HEK293 (cell line): ENCODE data around the gene LDB2.

ENCODE experiments used
- ZBTB48 ChIP-seq: fragments of 450-650 bp; formaldehyde crosslinking; IDR thresholded peaks from 2 replicates; pipeline ENCODE4 v1.5.1; 2016; ENCODE audit warnings: missing biosample characterization, missing genetic modification characterization
- ZNF146 ChIP-seq: fragments of 450-650 bp; formaldehyde crosslinking; IDR thresholded peaks from 2 replicates; pipeline ENCODE4 v1.5.1; 2016; ENCODE audit warnings: missing biosample characterization, missing genetic modification characterization
- ZNF24 ChIP-seq: fragments of 450-650 bp; formaldehyde crosslinking; IDR thresholded peaks from 2 replicates; pipeline ENCODE4 v1.5.1; 2016; ENCODE audit warnings: missing biosample characterization, missing genetic modification characterization
- ZNF280D ChIP-seq: fragments of 450-650 bp; formaldehyde crosslinking; IDR thresholded peaks from 2 replicates; pipeline ENCODE4 v1.5.1; 2016; ENCODE audit warnings: missing biosample characterization, missing genetic modification characterization
- ZNF391 ChIP-seq: fragments of 450-650 bp; formaldehyde crosslinking; IDR thresholded peaks from 2 replicates; pipeline ENCODE4 v1.5.1; 2016; ENCODE audit warnings: low read depth, missing biosample characterization, missing genetic modification characterization, borderline replicate concordance
- ZNF610 ChIP-seq: fragments of 450-650 bp; formaldehyde crosslinking; IDR thresholded peaks from 2 replicates; pipeline ENCODE4 v1.5.1; 2016; ENCODE audit warnings: missing biosample characterization, missing genetic modification characterization, borderline replicate concordance
- ZNF843 ChIP-seq: fragments of 450-650 bp; formaldehyde crosslinking; IDR thresholded peaks from 2 replicates; pipeline ENCODE4 v1.5.1; 2016; ENCODE audit warnings: missing biosample characterization, missing genetic modification characterization
- ZSCAN30 ChIP-seq: fragments of 450-650 bp; IDR thresholded peaks from 2 replicates; pipeline ENCODE4 v1.5.1; 2018; ENCODE audit warnings: missing biosample characterization, mild to moderate bottlenecking, missing genetic modification characterization, moderate library complexity
- TF ChIP-seq, protein P1 (sequence below): fragments of 450-650 bp; formaldehyde crosslinking; IDR thresholded peaks from 2 replicates; pipeline ENCODE4 v1.5.1; 2016; ENCODE audit warnings: missing biosample characterization, missing genetic modification characterization
- TF ChIP-seq, protein P2 (sequence below): fragments of 450-650 bp; formaldehyde crosslinking; IDR thresholded peaks from 2 replicates; pipeline ENCODE4 v1.5.1; 2016; ENCODE audit warnings: missing biosample characterization, missing genetic modification characterization

DNA sequence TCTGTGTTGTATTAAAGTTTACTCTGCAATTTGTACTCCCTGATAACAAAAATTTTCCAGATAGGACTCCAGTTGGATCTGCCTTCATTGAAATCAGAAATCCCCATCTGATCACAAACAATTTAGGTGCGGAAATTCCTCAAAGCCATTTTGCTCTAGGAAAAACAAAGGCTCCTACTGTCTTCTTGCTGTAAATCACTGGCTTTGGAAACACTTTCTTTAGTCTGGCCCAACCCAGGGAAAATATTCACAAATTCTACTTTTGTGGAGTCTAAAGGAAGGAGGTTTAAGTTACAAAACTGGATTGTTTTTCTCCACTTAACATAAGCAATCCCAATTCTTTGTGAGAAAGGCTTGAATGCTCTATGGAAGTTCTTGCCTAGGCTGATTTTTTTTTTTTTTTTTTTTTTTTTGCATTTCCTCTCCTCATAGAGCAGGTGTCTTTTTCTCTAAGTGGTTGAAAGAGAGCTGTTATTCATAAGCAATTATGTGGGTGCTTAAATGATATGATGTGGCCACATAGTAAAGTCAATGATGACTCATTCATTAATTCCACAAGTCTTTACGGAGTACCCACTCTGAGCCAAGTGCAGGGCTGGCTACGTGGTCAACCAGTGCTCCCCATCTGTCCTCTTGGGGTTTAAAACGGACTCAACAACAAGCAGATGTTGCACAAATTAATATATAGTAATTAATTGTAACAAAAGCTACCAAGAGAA, 261.4 kb downstream of the LDB2 start:
- TF ChIP-seq, protein P1, sequence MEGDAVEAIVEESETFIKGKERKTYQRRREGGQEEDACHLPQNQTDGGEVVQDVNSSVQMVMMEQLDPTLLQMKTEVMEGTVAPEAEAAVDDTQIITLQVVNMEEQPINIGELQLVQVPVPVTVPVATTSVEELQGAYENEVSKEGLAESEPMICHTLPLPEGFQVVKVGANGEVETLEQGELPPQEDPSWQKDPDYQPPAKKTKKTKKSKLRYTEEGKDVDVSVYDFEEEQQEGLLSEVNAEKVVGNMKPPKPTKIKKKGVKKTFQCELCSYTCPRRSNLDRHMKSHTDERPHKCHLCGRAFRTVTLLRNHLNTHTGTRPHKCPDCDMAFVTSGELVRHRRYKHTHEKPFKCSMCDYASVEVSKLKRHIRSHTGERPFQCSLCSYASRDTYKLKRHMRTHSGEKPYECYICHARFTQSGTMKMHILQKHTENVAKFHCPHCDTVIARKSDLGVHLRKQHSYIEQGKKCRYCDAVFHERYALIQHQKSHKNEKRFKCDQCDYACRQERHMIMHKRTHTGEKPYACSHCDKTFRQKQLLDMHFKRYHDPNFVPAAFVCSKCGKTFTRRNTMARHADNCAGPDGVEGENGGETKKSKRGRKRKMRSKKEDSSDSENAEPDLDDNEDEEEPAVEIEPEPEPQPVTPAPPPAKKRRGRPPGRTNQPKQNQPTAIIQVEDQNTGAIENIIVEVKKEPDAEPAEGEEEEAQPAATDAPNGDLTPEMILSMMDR, result no peak
- TF ChIP-seq ZNF391 (tag by site-specific recombination), result no peak
- TF ChIP-seq ZSCAN30 (tag by site-specific recombination), result no peak
- no peak for TF ChIP-seq ZNF843 (tag by site-specific recombination)
- TF ChIP-seq ZNF280D (tag by site-specific recombination), result no peak
- TF ChIP-seq ZNF24 (tag by site-specific recombination), result no peak
- TF ChIP-seq ZNF610 (tag by site-specific recombination), result no peak
- TF ChIP-seq, protein P2, sequence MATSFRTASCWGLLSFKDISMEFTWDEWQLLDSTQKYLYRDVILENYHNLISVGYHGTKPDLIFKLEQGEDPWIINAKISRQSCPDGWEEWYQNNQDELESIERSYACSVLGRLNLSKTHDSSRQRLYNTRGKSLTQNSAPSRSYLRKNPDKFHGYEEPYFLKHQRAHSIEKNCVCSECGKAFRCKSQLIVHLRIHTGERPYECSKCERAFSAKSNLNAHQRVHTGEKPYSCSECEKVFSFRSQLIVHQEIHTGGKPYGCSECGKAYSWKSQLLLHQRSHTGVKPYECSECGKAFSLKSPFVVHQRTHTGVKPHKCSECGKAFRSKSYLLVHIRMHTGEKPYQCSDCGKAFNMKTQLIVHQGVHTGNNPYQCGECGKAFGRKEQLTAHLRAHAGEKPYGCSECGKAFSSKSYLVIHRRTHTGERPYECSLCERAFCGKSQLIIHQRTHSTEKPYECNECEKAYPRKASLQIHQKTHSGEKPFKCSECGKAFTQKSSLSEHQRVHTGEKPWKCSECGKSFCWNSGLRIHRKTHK, result no peak
- no peak for TF ChIP-seq ZNF146 (tag by site-specific recombination)
- TF ChIP-seq ZBTB48 (tag by site-specific recombination), result no peak
